PC-3 (cell line): ENCODE measurements around the gene ATXN7L3.

Source experiments
- CTCF ChIP-seq: fragments of 300-600 bp; sonication (generic); conservative IDR thresholded peaks from 2 replicates; pipeline ENCODE4 v1.5.1; 2017; ENCODE audit warnings: antibody characterized with exemption, low read depth, mild to moderate bottlenecking, low read length
- EZH2 ChIP-seq: fragments of 300-600 bp; sonication (generic); IDR thresholded peaks from one replicate; pipeline ENCODE4 v1.6.1; 2017; ENCODE audit warnings: antibody characterized with exemption, mild to moderate bottlenecking, low read length; ENCODE audit not compliant: unreplicated experiment

DNA sequence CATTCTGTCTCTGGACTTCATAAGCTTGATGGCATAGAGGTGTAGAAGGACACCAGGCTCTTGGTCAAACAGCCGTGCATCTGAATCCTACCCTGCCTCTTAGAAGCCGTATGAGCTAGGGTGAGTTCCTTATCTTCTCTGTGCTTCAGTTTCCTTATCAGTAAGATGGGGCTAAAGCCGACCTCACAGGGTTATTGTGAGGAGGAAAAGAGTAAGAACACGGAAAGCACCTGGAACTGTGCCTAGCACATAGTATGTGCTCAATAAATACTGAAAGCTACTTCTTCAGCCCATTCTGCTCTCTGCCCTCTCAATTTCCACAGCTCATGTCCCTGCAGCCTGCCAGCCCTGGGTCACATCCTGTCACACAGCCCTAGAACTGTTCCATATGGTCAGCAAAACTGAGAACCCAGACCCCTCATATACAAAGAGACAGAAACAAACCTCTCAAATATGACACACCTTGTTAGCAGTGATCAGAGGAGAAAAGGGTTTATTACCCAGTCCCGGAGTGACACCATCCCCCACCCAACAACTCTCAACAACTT lies 36.8 kb upstream of the ATXN7L3 start:
- TF ChIP-seq CTCF (no peak), EZH2 (no peak)
